Ishikawa (cell line): ENCODE measurements around the gene ASIC2.

ENCODE experiments used
- FOXM1 ChIP-seq: IDR thresholded peaks from 2 replicates; pipeline ENCODE4 v1.6.1; 2012; ENCODE audit warnings: low read depth, borderline replicate concordance
- NFIC ChIP-seq: IDR thresholded peaks from 2 replicates; pipeline ENCODE4 v1.6.1; 2012

GRCh38 chr17:33273271-33273670 lies 19.8 kb downstream of the ASIC2 start:
- TF ChIP-seq NFIC (no peak), FOXM1 (no peak)
